DMS153 (cell line): ENCODE results near the gene PROP1.
"Not testable (repeated sequence)": the region's sequence is repeated elsewhere in the genome, so short reads cannot be mapped to it uniquely, and the experiment has no call there.

Experiments used
- DNase-seq: peaks from one replicate; lab custom pipeline; 2025; lab: John Stamatoyannopoulos, UW

The PROP1 gene

DNA sequence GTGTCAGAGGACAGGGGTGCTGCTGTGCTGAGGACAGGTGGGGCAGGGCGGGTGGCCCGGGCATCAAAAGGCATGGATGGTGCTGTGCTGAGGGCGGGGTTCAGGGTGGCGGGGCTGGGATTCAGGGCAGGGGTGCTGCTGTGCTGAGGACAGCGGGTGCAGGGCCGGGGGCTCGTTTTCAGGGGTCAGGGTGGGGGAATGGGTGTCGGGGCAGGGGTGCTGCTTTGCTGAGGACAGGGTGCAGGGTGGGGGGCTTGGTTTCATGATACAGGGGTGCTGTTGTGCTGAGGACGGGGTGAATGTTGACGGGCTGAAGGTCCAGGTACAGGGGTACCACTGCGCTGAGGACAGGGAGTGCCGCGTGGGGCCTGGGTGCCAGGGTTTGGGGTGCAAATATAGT, 50.9 kb downstream of the PROP1 start:
- DNase-seq: not testable (repeated sequence)

DNA sequence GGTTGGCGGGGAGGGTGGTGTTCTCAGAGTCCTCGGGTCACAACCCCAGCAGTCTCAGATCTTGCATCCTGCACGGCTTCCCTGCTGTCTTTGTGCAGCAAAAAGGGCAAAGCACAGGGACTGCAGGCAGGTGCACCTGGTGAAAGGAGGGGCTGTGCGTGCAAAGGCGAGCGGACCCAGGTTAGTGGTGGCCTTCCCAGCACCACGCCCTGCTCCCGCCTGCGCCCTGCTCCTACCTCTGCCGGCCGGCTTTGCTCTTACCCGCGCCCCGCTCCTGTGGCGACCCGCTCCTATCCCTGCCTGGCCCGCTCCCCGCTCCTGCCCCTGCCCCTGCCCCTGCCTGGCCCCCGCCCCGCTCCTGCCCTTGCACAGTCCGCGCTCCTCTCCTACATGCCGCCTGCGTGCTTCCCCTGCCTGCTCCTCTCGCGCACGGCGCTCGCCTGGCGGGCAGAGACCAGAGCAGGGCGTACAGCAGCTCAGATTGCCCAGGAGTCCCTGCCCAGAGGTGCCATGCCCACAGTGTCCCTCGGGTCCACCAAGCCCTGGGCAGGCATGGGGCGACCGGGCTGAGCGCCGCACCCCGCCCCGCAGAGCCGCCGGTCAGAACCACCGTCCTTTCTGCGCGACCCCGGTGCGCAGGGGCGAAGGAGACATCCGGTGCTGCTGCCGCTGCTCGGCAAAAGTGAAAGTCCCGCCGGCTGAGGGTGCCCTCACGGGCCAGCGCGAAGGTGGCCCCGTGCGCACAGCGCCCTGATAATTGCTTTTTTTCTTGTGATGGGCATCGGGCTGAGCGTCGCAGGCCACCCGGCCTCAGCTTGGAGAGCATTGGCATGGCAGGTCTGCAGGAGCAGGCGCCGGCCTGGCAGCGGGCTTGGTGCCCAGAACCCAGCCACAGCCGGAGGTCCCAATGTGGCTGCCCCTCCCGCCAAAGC, 52.0 kb downstream of the PROP1 start:
- DNase-seq: not testable (repeated sequence)

DNA sequence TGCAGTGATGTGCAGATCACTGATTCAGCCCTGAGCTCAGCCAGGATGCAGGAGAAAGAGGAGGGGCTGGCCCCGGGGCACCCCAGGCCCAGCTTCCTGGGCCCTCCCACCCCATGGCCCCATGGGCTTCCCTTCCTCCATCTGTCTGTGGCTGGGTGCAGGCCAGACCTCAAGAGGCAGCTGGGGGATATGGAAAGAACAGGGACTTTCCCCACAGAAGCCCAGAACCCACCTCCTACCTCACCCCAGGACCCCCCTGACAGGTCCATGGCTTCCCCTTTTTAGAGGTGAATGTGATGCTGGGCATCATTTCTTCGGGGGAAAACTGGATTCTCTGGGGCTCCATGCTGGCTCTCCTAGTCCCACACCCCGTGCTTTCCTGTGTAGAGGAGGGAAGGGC, 53.1 kb downstream of the PROP1 start:
- not testable (repeated sequence) for DNase-seq
